Testis (tissue), 2 donors: ENCODE results near the gene DTNA.

Experiments
- POLR2A ChIP-seq: fragments of 450-650 bp; IDR thresholded peaks from one replicate; pipeline ENCODE4 v1.6.1; 2017; ENCODE audit warnings: antibody characterized with exemption, mild to moderate bottlenecking, moderate library complexity
- TF ChIP-seq, protein P1 (sequence below), 3 experiments: fragments of 450-650 bp in 2 of 3; fragments of 200-600 bp in 1 of 3; sonication (generic) in 1 of 3; IDR thresholded peaks; one replicate each; pipeline ENCODE4 v1.5.1; 2016 to 2019; ENCODE audit warnings: antibody characterized with exemption in 3 of 3, mild to moderate bottlenecking in 2 of 3, moderate library complexity in 1 of 3

DNA sequence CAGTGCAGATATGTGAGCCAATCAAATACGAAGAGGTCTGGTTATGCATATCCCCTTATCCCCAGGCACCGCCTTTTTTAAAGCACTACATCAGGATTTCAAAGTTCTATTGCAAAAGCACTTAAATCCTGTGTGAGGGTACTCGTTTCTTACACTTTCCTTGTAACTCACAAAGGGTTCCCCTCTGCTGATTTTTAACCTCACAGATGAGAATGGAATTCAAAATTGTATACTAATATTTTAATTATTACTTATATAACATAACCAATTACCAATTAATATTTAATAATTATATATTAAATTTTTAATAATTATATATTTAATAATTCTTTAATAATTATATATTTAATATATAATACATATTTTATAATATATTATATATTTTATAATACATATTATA is 204.9 kb downstream of the DTNA start:
- no peak for TF ChIP-seq POLR2A
- TF ChIP-seq, protein P1, sequence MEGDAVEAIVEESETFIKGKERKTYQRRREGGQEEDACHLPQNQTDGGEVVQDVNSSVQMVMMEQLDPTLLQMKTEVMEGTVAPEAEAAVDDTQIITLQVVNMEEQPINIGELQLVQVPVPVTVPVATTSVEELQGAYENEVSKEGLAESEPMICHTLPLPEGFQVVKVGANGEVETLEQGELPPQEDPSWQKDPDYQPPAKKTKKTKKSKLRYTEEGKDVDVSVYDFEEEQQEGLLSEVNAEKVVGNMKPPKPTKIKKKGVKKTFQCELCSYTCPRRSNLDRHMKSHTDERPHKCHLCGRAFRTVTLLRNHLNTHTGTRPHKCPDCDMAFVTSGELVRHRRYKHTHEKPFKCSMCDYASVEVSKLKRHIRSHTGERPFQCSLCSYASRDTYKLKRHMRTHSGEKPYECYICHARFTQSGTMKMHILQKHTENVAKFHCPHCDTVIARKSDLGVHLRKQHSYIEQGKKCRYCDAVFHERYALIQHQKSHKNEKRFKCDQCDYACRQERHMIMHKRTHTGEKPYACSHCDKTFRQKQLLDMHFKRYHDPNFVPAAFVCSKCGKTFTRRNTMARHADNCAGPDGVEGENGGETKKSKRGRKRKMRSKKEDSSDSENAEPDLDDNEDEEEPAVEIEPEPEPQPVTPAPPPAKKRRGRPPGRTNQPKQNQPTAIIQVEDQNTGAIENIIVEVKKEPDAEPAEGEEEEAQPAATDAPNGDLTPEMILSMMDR (IDR thresholded peaks at IDR 0.05), result no peak
